ENCODE measurements around the gene ZNF14.
A peak's percentile ranks its signal among the peaks of the same experiment; 100 is the strongest.
"Not testable (repeated sequence)": the region's sequence is repeated elsewhere in the genome, so short reads cannot be mapped to it uniquely, and the experiment has no call there.

Gene ZNF14

GRCh38 chr19:19732579-19733501, at the start of gene ZNF14:
ZNF14 (minus strand) TSS chr19:19733112; CDS start chr19:19732958, 154 bp downstream.
- no peak for TF ChIP-seq CTCF (IDR thresholded peaks at IDR 0.05; ENCODE audit: insufficient read depth, missing control alignments)
- FAIRE-seq (no peak), DNase-seq (ENCODE audit: insufficient read length, low spot score) (peak; percentile 97)

GRCh38 chr19:19781791-19782190, 48.9 kb upstream of the ZNF14 start:
- FAIRE-seq; DNase-seq (ENCODE audit: insufficient read length, low spot score): not testable (repeated sequence)

GRCh38 chr19:19778666-19779065, 45.8 kb upstream of the ZNF14 start:
- no peak for FAIRE-seq
- DNase-seq (ENCODE audit: insufficient read length, low spot score) = no peak
- TF ChIP-seq CTCF (IDR thresholded peaks at IDR 0.05; ENCODE audit: insufficient read depth, missing control alignments) = no peak

GRCh38 chr19:19777692-19778091, 44.8 kb upstream of the ZNF14 start:
- no peak for TF ChIP-seq CTCF (IDR thresholded peaks at IDR 0.05; ENCODE audit: insufficient read depth, missing control alignments)
- no peak for FAIRE-seq
- DNase-seq (ENCODE audit: insufficient read length, low spot score) = no peak

GRCh38 chr19:19776206-19777008, 43.5 kb upstream of the ZNF14 start:
- DNase-seq (ENCODE audit: insufficient read length, low spot score) = no peak

GRCh38 chr19:19775891-19776205, 42.9 kb upstream of the ZNF14 start:
- FAIRE-seq = no peak
- no peak for TF ChIP-seq CTCF (IDR thresholded peaks at IDR 0.05; ENCODE audit: insufficient read depth, missing control alignments)
- no peak for DNase-seq (ENCODE audit: insufficient read length, low spot score)

More at GRCh38 chr19:19776206-19777008, 43.5 kb upstream of the ZNF14 start:
- FAIRE-seq = peak; percentile 55
- no peak for TF ChIP-seq CTCF (IDR thresholded peaks at IDR 0.05; ENCODE audit: insufficient read depth, missing control alignments)

GRCh38 chr19:19774354-19775033, 41.6 kb upstream of the ZNF14 start:
- FAIRE-seq = no peak
- no peak for TF ChIP-seq CTCF (IDR thresholded peaks at IDR 0.05; ENCODE audit: insufficient read depth, missing control alignments)
- no peak for DNase-seq (ENCODE audit: insufficient read length, low spot score)

GRCh38 chr19:19771963-19772362, 39.1 kb upstream of the ZNF14 start:
- FAIRE-seq; DNase-seq (ENCODE audit: insufficient read length, low spot score): not testable (repeated sequence)

GRCh38 chr19:19769971-19770370, 37.1 kb upstream of the ZNF14 start:
- not testable (repeated sequence) for DNase-seq (ENCODE audit: insufficient read length, low spot score); FAIRE-seq
